Left lung (tissue), 10 donors: ENCODE data around the gene GCHFR. TPM values are rescaled to one million over a fixed set of nuclear protein-coding genes. Genes with fewer than 3 reads are reported as not detected.
A peak's percentile ranks its signal among the peaks of the same experiment; 100 is the strongest.

Experiments used
- ATAC-seq: fragments of 200-7000 bp; cut with Tn5 transposase; one replicate; pipeline ENCODE4 v1.9.1; 2020; ENCODE audit warnings: moderate library complexity
- DNase-seq, 4 donors: peaks; one replicate each; pipeline ENCODE4 v3.0.0-alpha.2; 2013 to 2020
- H3K27ac ChIP-seq, 2 donors: fragments of 200-600 bp; sonication (generic) in 1 of 2; one replicate each; pipeline versions ENCODE4 v1.5.0 to v1.8.0; 2020 to 2021
- H3K27me3 ChIP-seq, 2 donors: fragments of 200-600 bp; sonication (generic) in 1 of 2; one replicate each; pipeline versions ENCODE4 v1.5.0 to v1.8.0; 2020 to 2021
- H3K36me3 ChIP-seq, 2 donors: fragments of 200-600 bp; sonication (generic) in 1 of 2; one replicate each; pipeline versions ENCODE4 v1.5.0 to v1.8.0; 2020 to 2021
- H3K4me1 ChIP-seq, 2 donors: fragments of 200-600 bp; one replicate each; pipeline ENCODE4 v1.8.0; 2021
- H3K4me3 ChIP-seq, 2 donors: fragments of 200-600 bp; sonication (generic) in 1 of 2; one replicate each; pipeline versions ENCODE4 v1.5.0 to v1.8.0; 2020 to 2021; ENCODE audit warnings: mild to moderate bottlenecking in 1 of 2
- H3K9me3 ChIP-seq, 2 donors: fragments of 200-600 bp; sonication (generic) in 1 of 2; one replicate each; pipeline versions ENCODE4 v1.5.0 to v1.8.0; 2020 to 2021
- intact Hi-C, 2 donors: fragments of 100-400 bp; cut with DNase I; formaldehyde crosslinking; loops; one replicate each; pipeline versions ENCODE4 v1.11.2 to v1.14.2; 2022
- polyA plus RNA-seq, 6 donors: library from polyadenylated mRNA; unstranded; fragments of 120-200 nt; gene quantifications; one replicate each; pipeline ENCODE4 v1.2.1, GENCODE V29; 2013; ENCODE audit not compliant: insufficient read length in 6 of 6
- total RNA-seq, 2 donors: library from RNA; stranded (reverse); fragmentation: NEBNext Ultra II Directional; extraction: Animal tissue kit (Norgen Biotek cat#: 25700); gene quantifications; one replicate each; pipeline ENCODE4 v1.2.1, GENCODE V29; 2021
- TF ChIP-seq, protein P1 (sequence below), 2 donors: fragments of 200-600 bp; sonication (generic) in 1 of 2; IDR thresholded peaks; one replicate each; pipeline versions ENCODE4 v1.5.0 to v1.8.0; 2021; ENCODE audit warnings: antibody characterized with exemption in 2 of 2
- donor health status: DM: no; HTN: yes; CAD: no.
- donor health status: DM: no; HTN: no; CAD: no.

Gene GCHFR
- total and polyA plus RNA-seq, 8 donors: 12.7 to 61.5 (median 16.5) TPM

DNA sequence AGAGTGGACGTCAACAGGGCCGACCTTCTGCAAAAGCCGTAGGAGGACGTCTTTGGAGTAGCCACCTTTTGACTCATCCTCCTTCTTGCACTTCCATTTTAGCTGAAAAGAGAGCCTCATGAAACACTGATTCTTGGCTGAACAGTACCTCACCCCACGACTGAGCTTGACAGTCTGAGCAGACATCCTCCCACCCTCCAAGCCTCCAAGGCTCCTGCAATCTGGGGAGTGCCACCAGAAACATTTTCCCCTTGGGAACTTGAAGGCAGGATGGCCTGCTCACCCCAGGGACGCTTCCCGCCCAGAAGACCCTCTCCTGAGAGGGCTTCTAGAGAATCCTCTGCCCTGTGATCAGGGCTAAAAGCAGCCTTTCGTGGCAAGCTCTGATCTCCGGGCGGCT is 11.1 kb downstream of the GCHFR start:
- intact Hi-C loops: no loop called here
- H3K4me3 ChIP-seq: no peak overlapping the region
- H3K4me1 ChIP-seq: peaks cover 0 to 7% of the 10 kb centered on the region in 2 donors
- H3K27me3 ChIP-seq: no peaks in the 10 kb centered on the region
- peaks cover 0 to 100% of the 10 kb centered on the region in 2 donors for H3K36me3 ChIP-seq
- DNase-seq: no peak
- H3K9me3 ChIP-seq: no peaks in the 10 kb centered on the region
- TF ChIP-seq, protein P1, sequence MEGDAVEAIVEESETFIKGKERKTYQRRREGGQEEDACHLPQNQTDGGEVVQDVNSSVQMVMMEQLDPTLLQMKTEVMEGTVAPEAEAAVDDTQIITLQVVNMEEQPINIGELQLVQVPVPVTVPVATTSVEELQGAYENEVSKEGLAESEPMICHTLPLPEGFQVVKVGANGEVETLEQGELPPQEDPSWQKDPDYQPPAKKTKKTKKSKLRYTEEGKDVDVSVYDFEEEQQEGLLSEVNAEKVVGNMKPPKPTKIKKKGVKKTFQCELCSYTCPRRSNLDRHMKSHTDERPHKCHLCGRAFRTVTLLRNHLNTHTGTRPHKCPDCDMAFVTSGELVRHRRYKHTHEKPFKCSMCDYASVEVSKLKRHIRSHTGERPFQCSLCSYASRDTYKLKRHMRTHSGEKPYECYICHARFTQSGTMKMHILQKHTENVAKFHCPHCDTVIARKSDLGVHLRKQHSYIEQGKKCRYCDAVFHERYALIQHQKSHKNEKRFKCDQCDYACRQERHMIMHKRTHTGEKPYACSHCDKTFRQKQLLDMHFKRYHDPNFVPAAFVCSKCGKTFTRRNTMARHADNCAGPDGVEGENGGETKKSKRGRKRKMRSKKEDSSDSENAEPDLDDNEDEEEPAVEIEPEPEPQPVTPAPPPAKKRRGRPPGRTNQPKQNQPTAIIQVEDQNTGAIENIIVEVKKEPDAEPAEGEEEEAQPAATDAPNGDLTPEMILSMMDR (IDR thresholded peaks at IDR 0.05): no peak
- ATAC-seq: no peak
- no peak overlapping the region for H3K27ac ChIP-seq

DNA sequence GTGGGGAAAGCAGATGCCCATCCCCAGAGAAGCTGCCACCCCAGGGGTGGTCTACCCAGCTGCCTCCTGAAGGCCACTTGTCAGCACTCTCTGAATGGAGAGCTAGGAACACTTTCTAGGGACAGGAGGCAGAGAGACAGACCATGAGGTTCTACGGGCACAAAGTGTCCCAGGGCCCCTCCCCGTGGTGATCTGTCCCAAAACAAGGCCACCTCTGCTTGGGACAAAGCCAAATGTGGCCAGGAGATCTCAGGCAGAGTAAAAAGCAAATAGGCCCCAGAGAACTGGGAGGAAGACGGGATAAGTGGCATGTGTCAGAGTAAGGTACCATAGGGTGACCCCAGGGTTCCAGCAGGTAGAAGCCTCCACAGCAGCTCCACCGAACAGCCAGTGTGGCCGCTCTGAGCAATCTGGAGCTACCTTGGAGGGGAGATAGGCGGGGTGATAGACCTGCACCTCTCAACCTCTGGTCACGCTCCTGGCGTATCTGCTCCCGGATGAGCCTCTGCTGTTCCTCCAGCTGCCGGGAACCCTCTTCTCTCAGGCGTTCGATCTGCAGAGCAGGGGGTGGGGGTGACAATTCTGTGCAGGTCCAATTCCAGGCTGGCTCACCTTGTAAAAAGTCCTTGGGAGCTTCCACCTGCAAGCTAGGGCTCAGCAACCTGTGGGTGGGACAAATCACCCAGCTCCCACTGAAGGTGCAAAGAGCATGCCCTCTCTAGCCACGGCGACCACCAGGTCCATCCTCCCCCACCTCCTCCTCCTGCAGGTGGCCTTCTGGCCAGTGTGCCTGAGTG is 12.1 kb downstream of the GCHFR start:
- intact Hi-C loops: no loop called here
- H3K4me1 ChIP-seq: no peaks in the 10 kb centered on the region
- no peaks in the 10 kb centered on the region for H3K27me3 ChIP-seq
- H3K36me3 ChIP-seq: peaks cover 0 to 92% of the 10 kb centered on the region in 2 donors
- DNase-seq: no peak
- ATAC-seq: no peak
- H3K9me3 ChIP-seq: no peaks in the 10 kb centered on the region
- no peak overlapping the region for H3K27ac ChIP-seq
- no peak overlapping the region for H3K4me3 ChIP-seq
- TF ChIP-seq, protein P1 (IDR thresholded peaks at IDR 0.05): no peak

DNA sequence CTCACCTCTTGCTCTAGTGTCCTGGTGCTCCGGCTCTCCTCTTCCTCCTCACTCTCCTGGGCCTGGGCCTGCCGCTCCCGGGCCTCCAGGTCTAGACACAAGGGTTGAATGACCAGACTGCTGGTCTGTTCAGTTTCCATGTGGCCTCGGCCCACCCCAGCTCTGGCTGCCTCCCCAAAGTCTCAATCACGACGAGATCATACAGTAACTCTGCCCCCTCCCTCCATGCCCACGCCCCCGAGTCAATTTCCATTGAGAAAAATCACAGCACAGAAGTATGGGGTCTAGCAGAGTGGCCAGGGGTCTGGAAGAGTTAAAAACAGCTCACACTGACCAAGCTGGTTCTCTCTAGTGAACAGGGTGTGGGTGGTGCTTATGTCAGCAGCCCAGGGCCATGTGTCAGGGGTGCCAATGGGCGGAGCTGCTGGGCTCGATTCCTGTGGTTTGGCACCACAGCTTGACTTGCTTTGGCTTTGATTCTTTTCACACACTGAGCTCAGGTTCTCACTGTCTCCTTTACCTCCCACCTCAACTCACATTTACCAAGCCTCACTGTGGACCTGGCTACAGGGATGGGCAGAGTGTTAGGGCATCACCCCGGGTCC is 12.8 kb downstream of the GCHFR start:
- Histone ChIP-seq H3K9me3 (no peaks in the 10 kb centered on the region), H3K4me1 (no peaks in the 10 kb centered on the region), H3K27ac (no peak overlapping the region), H3K4me3 (no peak overlapping the region), H3K27me3 (no peaks in the 10 kb centered on the region), H3K36me3 (peaks cover 0 to 85% of the 10 kb centered on the region in 2 donors)
- intact Hi-C loops: no loop called here
- ATAC-seq: peak; percentile 97
- TF ChIP-seq, protein P1 (IDR thresholded peaks at IDR 0.05): no peak
- peak in 3 of 4 donors; percentile 45 to 86 (median 79) for DNase-seq

DNA sequence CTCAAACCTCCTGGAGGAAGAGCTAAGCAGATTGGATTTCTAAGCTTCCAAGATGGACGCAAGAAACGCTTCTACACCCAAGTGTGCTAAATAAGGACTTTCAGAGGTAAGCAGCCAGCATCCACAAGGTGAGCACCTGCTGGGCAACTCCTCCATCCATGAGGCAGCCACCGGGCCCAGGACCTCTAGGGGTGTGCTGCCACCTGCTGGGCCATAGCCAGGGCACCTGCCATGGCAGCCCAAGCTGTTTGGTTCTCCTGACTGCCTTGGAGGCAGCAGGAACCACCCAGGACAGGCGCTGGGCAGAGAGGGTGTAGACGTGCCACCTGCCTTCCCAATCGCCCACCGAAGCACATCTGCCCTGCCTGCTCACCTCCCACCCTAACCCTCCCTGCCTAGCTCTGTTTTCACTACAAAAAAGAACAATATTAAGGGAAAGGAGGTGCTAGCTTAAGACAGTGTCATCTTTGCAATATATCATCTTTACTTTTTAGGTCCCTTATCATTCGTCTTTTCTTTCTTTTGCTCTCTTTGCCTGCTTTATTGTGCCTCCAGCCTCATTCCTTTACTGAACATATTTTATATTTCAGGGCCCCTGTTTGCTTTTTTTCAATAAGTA is 18.9 kb downstream of the GCHFR start:
- Histone ChIP-seq H3K27me3 (no peaks in the 10 kb centered on the region), H3K4me3 (no peak overlapping the region), H3K9me3 (no peaks in the 10 kb centered on the region), H3K27ac (no peak overlapping the region), H3K36me3 (peaks cover 0 to 24% of the 10 kb centered on the region in 2 donors), H3K4me1 (peaks cover 6 to 19% of the 10 kb centered on the region in 2 donors)
- ATAC-seq (peak; percentile 90), DNase-seq (peak in 3 of 4 donors; percentile 60 to 93 (median 68))
- TF ChIP-seq, protein P1 (IDR thresholded peaks at IDR 0.05): peak; percentile 61 to 77
- intact Hi-C loops: no loop called here

DNA sequence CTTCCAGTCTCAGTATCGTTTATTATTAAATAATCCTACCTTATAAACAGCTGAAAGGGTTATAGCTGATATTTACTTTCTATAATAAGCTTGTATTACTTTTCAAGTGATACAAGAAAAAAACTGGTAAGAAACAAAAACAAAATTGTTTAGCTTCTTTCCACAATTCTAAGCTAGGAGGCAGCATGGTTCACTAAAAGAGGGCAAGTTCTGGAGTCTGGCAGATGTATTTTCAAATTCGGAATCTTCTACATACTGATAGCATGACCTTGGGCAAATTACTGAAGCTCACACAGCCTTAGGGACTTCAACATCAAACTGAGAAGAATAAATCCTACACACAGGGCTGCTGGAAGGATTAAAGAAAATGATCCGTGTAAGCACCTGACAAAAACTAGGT is 21.3 kb downstream of the GCHFR start:
- Histone ChIP-seq H3K27me3 (no peaks in the 10 kb centered on the region), H3K4me3 (no peak overlapping the region), H3K4me1 (peaks cover 8 to 32% of the 10 kb centered on the region in 2 donors), H3K36me3 (no peaks in the 10 kb centered on the region), H3K9me3 (no peaks in the 10 kb centered on the region), H3K27ac (no peak overlapping the region)
- intact Hi-C loops: no loop called here
- TF ChIP-seq, protein P1 (IDR thresholded peaks at IDR 0.05): no peak
- ATAC-seq (no peak), DNase-seq (no peak)
